Lung microvascular endothelial cell (primary cell): Measurements from ENCODE around the gene ZNF697. TPM values are rescaled to one million over a fixed set of nuclear protein-coding genes. Genes with fewer than 3 reads are reported as not detected.
"Not testable (repeated sequence)": the region's sequence is repeated elsewhere in the genome, so short reads cannot be mapped to it uniquely, and the experiment has no call there.

Source experiments
- DNase-seq, 2 donors: peaks; one replicate each; pipeline versions ENCODE4 v3.0.0 to v3.0.0-alpha.2; 2010; ENCODE audit warnings: low read depth in 2 of 2
- total RNA-seq: library from RNA; depleted of rRNA; stranded (reverse); fragments of >200 nt; gene quantifications from 2 replicates; pipeline ENCODE4 v1.2.1, GENCODE V29; 2014

ZNF697 gene
- 13.1 and 18.8 TPM in 2 replicates for total RNA-seq

DNA sequence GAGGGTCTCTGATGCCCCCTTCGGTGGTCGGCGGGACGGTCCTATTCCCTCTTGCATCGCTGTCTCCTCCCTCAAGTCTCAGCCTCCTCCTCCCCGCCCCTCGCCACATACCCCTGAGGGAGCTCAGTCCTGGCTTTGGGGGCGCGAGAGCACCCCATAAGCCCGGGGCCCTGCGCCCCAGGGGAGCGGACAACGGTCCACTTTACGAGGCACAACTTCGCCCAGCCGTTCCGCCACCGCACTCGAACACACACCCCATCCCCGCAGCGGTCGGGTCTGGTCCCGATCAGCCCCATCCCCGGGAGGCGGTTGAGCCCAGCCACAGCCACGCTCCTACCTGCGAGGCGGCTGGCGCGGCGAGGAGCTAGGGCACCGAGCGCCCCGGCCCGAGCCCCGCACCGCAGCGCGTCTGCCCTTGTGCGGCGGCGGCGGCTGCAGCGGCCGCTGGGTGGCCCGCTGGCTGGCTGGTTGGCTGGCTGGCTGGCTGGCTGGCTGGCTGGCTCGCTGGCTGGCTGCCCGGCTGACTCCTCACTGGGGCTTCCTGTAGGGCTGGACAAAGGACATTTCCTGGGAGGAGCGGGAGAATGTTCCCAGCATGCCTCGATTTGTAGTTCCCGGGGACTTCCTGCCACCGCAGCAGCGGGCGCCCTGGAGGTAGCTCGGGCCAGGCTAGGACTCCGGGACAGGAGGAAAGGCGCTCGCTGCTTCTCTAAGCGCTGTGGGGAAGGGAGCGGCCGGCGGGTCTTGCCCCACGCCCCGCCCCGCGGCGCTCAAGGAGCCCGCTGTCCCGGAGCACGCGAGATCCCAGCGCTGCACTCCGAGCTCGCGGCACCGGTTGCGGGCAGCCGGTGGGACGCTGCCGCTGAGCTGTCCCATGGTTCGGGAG lies at the start of gene ZNF697:
ZNF697 (minus strand) TSS at position 533 of the 886 bp plus-strand sequence. CDS start 22,166 bp downstream, outside the sequence.
- DNase-seq, result peak; percentile 97 to 98

DNA sequence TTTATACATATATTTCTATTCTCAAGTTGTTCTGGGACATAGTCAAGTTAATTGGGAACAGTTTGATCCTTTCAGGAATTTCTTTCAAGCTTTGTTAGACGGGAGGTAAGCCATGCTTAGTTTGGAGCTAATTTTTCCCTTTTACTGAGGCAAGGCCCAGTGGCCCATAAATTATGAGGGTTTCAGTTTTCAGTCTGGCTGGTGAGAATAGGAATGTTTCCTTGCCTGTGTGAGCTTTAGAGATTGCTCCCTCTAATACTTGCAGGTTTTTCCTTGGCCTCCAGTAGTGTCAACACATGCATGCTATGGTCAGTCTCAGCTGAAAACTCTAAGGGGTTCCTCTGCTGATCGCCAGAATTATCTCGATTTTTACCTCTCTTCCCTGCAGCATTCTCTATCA lies 49.5 kb upstream of the ZNF697 start:
- no peak for DNase-seq

DNA sequence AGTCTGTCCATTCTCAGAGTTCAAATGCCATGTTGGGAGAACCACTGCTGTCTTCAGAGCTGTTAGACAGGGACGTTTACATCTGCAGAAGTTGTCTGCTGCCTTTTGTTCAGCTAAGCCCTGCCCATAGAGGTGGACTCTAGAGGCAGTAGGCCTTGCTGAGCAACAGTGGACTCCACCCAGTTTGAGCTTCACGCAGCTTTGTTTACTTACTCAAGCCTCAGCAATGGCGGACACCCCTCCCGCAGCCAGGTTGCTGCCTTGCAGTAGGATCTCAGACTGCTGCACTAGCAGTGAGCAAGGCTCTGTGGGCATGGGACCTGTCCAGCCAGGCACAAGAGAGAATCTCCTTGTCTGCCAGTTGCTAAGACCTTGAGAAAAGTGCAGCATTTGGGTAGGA lies 48.8 kb upstream of the ZNF697 start:
- not testable (repeated sequence) for DNase-seq

DNA sequence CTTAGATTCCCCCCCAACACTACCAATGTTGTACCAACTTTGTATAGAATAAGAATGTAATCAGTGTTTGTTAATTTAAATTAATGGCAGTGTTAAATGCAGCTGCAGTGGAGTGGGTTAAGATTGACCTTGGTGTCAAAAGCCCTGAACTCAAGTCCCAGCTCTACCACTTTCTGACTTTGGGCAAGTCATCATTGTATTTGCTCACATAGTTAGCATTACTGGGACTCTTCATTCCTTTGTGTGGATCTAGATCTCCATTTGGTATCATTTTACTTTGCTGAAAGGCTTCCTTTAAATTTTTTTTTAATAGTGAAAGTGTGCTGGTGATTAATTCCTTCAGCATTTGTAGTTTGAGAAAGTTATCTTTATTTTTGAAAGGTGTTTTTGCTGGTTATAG lies 41.4 kb upstream of the ZNF697 start:
- no peak for DNase-seq

DNA sequence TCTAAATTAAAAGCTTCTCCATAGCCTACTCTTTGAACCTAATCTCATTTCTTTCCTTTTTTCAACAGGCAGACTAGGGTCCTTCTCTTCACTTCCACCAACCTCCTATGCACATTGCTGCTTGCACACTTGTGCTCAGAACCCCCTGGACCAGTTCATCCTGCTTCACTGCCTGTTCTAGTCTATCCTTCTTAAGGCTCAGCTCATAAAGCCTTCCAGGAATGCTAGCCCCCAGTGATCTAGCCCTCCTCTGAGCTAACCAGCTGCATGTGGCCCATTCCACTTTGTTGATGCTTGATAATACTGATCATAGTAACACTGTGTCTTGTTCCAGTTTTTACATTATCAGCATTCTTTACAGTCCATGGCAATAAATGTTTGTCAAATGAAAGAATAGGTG lies 40.7 kb upstream of the ZNF697 start:
- DNase-seq, result no peak

DNA sequence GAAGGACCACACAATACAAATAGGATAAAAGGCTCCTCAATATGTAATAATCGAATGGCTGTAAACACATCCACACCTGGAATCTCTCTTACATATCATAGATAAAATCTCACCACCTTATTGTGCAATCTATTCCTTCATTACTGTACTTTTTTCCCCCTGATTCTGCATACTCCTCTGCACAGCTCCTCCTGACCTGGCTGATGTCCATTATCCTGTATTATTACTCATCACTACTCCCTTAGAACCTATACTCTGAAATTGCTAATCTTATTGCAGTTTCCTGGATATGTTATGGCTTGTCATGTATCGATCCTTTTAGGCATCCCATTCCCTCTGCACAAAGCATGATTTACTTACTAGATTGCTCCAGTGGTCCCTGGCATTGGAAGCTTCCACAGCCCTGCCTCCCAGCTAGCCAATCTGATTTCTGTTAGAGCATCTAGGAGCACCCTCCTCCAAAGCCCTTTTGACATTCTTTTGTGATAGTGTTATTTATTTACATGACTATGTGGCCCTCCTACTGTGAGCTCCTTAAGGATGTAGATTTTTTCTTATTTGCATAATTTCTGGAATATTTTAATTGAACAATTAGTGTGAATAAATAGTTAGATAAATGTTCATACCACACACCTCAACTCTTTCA lies 39.5 kb upstream of the ZNF697 start:
- DNase-seq, result no peak

DNA sequence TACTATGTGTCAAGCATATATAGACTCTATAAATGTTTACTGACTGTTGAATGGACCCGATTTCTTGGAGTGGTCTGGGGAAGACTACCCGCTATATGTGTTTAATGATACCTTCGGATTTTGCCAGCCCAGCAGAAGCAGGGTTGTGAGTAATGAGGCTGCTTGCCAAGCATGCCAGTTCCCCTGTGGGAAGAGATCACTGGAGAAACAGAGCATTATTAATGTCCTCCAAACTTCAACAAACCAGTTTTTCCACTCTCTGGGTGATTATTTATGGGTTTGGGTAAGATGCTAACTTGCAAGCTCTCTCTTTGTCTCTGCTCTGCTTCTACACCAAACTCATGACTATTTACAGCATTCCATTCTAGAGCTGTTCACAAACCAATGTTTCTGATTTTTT lies 38.6 kb upstream of the ZNF697 start:
- DNase-seq, result no peak

DNA sequence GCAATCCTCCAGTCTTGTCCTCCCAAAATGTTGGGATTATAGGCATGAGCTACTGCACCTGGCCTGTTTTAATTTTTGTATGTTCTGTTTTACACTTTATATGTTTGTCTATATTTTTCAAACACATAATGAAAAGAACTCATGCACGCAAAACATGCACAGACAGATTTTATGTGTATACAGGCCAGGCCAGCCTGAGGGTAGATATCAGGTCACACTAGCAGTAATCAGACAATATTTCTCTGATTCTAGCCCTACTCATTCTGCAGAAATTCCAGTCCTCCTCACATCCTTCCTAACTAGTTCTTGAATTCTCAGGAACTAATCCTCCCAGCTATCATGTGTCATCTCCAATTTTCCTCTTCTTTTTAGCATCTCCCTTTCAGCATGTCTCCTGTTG lies 35.8 kb upstream of the ZNF697 start:
- no peak for DNase-seq

DNA sequence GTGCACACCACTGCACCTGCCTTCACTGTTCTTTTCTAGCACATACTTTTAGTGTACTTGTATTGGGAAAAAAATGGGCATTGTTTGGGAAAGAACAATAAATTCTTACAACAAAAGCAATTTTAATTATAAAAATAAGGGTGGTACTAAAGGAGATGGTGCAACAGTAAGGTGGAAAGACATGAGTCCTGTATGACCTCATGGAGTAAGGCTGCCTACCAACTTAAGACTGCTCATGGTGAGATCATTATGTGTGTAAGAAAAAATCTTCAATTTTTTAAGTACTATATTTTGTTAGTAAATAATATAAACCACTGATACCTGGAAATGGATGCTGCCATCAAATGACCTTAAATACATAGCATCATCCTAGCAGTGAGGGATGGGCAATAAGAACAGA lies 34.1 kb upstream of the ZNF697 start:
- no peak for DNase-seq

DNA sequence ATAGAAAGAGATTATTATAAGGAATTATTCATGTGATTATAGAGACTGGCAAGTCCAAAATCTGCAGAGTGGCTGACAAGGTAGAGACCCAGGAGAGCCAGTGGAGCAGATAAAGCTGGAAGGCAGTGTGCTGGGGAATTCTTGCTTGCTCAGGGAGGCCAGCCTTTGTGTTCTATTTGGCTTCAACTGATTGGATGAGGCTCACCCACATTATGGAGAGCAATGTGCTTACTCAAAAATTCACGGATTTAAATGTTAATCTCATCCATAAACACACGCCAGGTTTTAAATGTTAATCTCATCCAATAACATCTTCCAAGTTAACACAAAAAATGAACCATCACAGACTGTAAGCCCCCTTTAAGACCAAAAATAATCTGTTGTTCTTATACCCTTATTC lies 33.5 kb upstream of the ZNF697 start:
- no peak for DNase-seq

DNA sequence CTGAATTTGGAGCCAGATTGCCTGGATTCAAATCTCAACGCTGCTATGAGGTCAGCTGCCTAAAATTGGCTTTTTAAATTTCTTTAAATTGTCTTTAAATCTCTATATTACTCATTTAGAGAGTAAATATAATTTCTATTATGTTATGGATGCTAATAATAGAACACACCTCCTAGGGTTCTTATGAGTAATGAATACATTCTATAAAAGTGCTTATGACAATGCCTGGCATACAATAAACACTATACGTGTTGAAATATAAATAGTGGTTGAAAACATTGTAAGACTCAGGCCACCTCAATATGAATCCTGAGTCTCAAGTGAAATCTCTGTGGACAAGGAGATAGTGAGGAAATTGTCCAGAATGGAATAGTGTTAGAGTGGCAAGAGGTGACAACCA lies 32.7 kb upstream of the ZNF697 start:
- no peak for DNase-seq

DNA sequence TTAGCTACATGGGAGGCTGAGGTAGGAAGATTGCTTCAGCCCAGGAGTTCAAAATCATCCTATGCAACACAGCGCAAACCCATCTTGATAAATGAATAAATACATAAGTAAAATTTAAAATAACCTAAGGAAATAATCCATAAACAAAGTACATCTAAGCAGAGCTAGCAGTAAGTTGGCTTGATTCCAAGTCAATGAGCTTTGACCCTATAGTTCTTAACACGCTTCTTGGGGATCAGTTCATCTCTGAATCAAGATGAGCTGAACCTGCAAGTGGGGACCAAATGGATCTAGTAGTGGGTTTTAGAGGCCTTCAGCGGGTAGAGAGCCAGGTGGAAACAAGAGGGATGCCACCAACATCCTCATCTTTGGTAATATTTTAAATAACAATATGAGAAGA lies 32.1 kb upstream of the ZNF697 start:
- DNase-seq, result no peak

DNA sequence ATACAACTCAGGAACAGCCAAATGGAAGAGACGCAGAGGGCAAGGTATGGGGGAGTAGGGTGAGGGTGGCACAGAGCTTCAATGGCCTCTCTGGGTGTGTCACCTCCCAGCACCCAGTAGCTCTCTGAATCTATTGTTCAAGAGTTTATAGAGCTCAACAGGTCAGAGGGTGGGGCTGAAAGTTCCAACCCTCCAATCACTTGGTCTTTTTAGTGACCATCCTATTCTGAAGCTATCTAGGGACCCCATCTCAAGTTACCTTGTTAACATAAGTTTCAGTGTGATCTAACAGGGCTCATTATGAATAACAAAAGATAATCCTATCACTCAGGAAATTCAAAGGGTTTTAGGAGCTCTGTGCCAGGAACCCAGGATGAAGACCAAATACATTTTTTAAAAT lies 31.2 kb upstream of the ZNF697 start:
- DNase-seq, result no peak

DNA sequence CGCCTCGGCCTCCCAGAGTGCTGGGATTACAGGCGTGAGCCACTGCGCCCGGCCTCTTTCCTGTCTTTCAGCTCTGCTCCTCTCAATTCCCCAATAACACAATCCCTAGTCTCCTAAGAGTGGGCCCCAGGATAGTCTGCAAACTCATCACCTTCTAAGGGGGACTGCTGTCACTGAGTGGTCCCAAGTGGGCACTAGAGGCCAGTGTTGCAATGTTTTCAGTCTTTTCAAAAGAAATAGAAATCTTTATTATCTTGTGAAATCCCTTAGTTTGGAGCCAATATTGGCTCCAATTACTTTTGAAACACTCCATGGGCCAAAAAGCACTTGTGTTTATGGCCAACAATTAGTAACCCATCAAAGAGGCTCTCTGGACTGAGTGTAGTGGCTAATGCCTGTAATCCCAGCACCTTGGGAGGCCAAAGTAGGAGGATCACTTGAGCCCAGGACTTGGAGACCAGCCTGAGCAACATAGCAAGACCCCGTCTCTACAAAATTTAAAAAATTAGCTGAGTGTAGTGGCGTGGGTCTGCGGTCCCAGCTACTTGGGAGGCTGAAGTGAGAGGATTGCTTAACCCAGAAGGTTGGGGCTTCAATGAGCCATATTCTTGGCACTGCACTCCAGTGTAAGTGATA lies 28.6 kb upstream of the ZNF697 start:
- no peak for DNase-seq

DNA sequence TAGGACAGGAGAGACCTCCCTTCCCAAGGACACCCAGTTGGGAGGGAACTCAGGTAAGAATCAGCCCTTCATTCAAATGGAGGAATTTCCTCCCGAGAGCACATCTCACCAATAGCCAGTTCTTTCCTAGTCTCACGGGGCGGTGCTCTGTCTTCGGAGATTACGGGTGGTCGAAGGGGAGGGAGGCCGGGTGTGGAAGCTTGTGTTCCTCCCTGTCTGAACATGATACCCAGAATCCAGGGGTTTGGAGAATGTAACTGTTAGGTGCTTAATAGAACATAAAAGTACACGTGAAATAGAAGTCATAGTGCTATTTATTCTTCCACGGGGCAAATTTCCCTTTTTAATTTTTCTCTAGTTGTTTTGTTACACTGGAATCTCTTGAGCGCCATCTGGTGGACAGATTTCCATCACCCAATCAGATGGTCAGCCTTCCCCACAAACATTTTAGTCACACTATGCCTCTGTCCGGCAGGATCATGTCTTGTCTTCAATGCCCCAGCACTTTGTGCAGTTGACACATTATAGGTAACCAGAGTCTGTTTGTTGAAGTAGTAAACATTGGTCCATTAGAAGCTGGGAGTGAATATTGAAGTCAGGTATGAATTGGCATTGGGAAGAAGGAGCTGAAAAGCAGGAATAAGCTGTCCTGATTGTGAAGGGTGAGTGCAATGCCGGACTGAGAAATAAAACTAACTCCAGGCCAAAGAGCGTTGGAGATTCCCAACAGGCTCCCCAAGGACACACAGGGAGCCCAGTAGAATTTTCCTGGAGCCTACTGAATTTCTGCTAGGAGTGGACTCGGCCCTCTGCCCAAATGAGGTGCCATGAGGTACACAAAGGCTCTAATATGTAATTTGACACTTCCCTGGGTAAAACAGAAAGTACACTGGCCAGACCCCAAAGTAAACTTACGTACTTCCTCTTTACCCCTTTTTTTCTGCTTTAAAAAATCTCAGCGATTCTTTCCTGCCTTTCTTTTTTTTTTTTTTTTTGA lies 27.6 kb upstream of the ZNF697 start:
- peak; percentile 89 to 93 for DNase-seq

DNA sequence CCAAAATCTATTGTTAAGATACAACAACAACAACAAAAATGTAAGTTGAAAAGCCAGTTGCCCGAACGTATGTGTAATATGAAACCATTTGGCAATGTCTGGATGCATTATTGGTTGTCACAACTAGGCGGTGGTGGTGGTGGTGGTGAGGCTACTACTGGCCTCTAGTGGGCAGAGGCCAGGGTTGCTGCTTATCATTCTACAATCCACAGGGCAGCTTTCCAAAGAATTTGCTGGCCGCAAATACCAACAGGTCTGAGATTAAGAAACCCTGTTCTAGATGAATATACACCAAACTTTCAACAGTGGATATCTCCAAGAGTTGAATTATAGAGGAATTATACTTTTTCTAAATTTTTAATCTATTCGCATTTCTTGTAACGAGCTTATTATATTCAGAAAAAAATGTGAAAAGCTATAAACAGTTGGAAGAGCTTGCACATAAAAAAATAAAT lies 26.8 kb upstream of the ZNF697 start:
- peak in 1 of 2 donors; percentile 94 for DNase-seq

DNA sequence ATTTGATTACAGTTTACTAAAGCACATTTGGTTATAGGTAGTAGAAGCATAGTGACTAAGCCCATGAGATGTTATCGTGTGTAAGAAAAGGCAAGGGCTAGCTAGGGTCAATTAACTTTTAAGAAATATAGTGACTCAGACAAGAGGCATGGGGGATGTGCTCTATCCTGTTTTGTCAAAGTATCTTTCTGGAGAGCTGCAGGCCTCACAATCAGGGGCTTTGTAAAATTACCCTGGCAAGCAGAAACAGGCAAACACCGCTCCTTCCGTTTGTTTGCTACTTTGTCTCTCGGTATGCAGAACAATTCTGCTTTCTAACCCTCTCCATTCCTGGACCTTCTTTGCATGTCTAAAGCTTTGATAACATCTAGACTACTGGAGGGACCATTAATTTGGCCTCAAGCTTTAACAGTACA lies 26.1 kb upstream of the ZNF697 start:
- DNase-seq, result peak in 1 of 2 donors; percentile 76

DNA sequence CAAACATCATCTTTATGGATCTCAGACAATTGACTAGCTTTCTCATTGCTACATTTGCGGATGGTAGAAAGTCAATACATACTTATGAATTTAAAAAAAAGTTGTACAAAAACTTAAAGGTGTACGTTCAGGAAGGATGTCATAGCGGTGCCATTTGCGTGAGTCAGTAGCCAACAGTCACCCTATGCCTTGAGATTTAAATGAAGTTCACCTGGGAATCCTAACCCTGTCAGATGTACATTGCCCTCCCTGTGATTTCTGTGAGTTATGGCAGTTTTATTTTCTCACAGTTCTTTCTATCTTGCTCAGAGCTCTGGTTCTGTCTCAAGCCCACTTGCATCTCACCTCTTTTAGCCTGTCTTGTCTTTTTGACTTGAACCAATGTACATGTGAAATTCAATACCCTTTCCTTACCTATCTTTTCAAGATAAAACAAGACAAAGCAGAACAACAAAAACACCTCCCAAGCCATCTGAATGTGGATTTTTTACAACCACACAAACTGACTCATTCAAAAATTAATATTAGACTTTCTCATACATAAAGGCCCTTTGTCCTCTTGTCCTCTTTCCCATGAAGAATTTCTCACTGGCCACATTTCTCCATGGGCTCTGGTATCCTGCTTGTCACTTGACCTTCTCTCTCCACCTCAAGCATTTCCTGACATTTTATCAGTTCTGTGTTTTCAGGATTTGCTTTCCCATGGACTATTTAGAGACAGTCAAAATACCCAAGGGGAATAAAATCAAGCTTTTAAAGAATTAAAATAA lies 25.3 kb upstream of the ZNF697 start:
- peak; percentile 46 to 64 for DNase-seq

DNA sequence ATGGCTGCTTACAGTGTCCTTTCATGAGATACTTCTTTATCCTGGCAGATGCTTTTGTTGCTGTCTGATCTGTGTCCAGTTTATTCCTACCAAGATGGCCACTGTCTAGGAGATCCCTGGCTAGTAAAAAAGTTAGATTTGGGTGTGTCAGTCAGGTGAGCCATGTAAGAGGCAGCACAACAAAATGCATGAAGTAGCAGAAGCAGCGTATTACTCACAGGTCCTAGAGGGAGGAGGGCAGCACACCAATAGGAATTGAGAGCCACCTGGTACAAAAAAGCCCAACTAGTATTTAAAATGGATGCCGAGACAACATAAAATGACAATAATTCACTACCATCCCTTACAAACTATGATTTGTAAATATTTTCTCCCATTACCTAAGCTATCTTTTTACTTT lies 22.8 kb upstream of the ZNF697 start:
- DNase-seq, result no peak

DNA sequence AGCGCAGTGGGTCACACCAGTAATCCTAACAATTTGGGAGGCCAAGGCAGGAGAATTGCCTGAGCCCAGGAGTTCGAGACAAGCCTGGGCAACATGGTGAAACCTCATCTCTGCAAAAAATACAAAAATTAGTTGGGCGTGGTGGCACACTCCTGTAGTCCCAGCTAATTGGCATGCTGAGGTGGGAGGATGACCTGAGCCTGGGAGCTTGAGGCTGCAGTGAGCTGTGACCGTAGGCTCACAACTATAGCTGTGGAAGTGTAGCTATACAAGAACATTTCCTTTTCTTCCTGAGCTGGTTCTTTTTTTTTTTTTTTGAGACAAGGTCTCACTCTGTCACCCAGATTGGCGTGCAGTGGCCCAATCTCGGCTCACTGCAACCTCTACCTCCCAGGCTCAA lies 19.1 kb upstream of the ZNF697 start:
- DNase-seq, result no peak
